Neural progenitor cell (in vitro differentiated cells): ENCODE results near the gene CASP12. TPM values are rescaled to one million over a fixed set of nuclear protein-coding genes. Genes with fewer than 3 reads are reported as not detected.

Experiments used
- DNase-seq: peaks from one replicate; pipeline ENCODE4 v3.0.0-alpha.2; 2016; ENCODE audit warnings: low spot score
- H2AFZ ChIP-seq: fragments of 200-600 bp; sonication (generic); replicated peaks from 2 replicates; pipeline ENCODE4 v1.6.1; 2016; ENCODE audit warnings: antibody characterized with exemption
- H3F3A ChIP-seq: fragments of 200-600 bp; sonication (generic); 2 replicates; pipeline ENCODE4 v1.6.1; 2016; ENCODE audit warnings: antibody characterized with exemption, low read depth
- H3K27ac ChIP-seq: fragments of 200-600 bp; sonication (generic); 2 replicates; pipeline ENCODE4 v1.5.1; 2016; ENCODE audit warnings: mild to moderate bottlenecking
- H3K27me3 ChIP-seq: fragments of 200-600 bp; sonication (generic); 2 replicates; pipeline ENCODE4 v1.6.1; 2016; ENCODE audit warnings: mild to moderate bottlenecking, moderate library complexity
- H3K36me3 ChIP-seq: fragments of 200-600 bp; sonication (generic); 2 replicates; pipeline ENCODE4 v1.5.1; 2016
- H3K4me1 ChIP-seq: fragments of 200-600 bp; sonication (generic); 2 replicates; pipeline ENCODE4 v1.6.1; 2016; ENCODE audit warnings: mixed run types
- H3K4me2 ChIP-seq: fragments of 200-600 bp; sonication (generic); 2 replicates; pipeline ENCODE4 v1.6.1; 2016
- H3K4me3 ChIP-seq: fragments of 200-600 bp; sonication (generic); 2 replicates; pipeline ENCODE4 v1.5.1; 2016
- H3K79me2 ChIP-seq: fragments of 200-600 bp; sonication (generic); 2 replicates; pipeline ENCODE4 v1.6.1; 2016; ENCODE audit warnings: low read depth
- H3K9ac ChIP-seq: fragments of 200-600 bp; sonication (generic); 2 replicates; pipeline ENCODE4 v1.6.1; 2016
- H3K9me3 ChIP-seq: fragments of 200-600 bp; sonication (generic); 2 replicates; pipeline ENCODE4 v1.5.1; 2016; ENCODE audit warnings: low read depth
- H4K20me1 ChIP-seq: fragments of 200-600 bp; sonication (generic); 2 replicates; pipeline ENCODE4 v1.6.1; 2016; ENCODE audit warnings: low read depth
- H3K27ac Mint-ChIP-seq: 3 replicates; pipeline ENCODE4 v1.8.0; 2021; ENCODE audit warnings: mixed read lengths
- H3K27me3 Mint-ChIP-seq: 2 replicates; pipeline ENCODE4 v1.8.0; 2022; ENCODE audit warnings: low read depth, mild to moderate bottlenecking, inconsistent platforms, moderate library complexity, mixed read lengths; ENCODE audit not compliant: insufficient read depth
- H3K36me3 Mint-ChIP-seq: 3 replicates; pipeline ENCODE4 v1.8.0; 2021; ENCODE audit warnings: mixed read lengths
- H3K4me1 Mint-ChIP-seq: 3 replicates; pipeline ENCODE4 v1.8.0; 2021; ENCODE audit warnings: mixed read lengths
- H3K4me3 Mint-ChIP-seq: 3 replicates; pipeline ENCODE4 v1.8.0; 2021; ENCODE audit warnings: mild to moderate bottlenecking, moderate library complexity, mixed read lengths
- H3K9me3 Mint-ChIP-seq: 3 replicates; pipeline ENCODE4 v1.8.0; 2020; ENCODE audit warnings: mixed read lengths
- CTCF ChIP-seq: fragments of 200-600 bp; sonication (generic); IDR thresholded peaks from 2 replicates; pipeline ENCODE4 v1.5.1; 2017; ENCODE audit warnings: antibody characterized with exemption, mild to moderate bottlenecking
- EZH2 ChIP-seq: fragments of 200-600 bp; sonication (generic); IDR thresholded peaks from 2 replicates; pipeline ENCODE4 v1.6.1; 2017; ENCODE audit warnings: antibody characterized with exemption, mild to moderate bottlenecking, moderate library complexity
- EZH2phosphoT487 ChIP-seq: fragments of 200-600 bp; sonication (generic); IDR thresholded peaks from 2 replicates; pipeline ENCODE4 v1.6.1; 2017; ENCODE audit warnings: antibody characterized with exemption
- total RNA-seq: library from RNA; depleted of rRNA; stranded (reverse); fragments of >200 nt; gene quantifications from 2 replicates; pipeline ENCODE4 v1.2.3, GENCODE V29; 2015; ENCODE audit warnings: low replicate concordance

Gene CASP12
- total RNA-seq, 1 donor from 2014 or later = not detected

DNA sequence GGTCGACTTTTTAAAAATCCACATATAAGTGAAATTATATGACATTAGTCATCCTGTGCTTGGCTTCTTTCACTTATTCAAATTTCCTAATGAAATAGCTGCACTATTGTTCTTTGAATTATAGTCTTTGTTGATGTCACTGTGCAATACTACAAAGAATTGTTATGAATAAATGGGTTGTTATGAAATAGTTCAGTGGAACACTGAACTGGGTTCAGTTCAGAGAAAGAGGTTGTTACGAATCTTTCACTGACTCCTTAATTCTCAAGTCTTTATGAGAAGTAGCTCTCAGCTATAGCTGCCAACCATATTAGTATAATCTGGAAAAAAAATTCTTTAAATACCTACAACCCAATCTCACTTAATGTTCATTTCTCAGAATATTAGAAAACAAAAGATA, 42.3 kb downstream of the CASP12 start:
- Histone ChIP-seq H3K9ac (no peak overlapping the region), H3K4me1 (no peaks in the 10 kb centered on the region), H3F3A (no peaks in the 10 kb centered on the region), H3K4me2 (no peak overlapping the region), H2AFZ (no peak overlapping the region), H3K9me3 (no peaks in the 10 kb centered on the region), H3K4me3 (no peak overlapping the region), H3K36me3 (no peaks in the 10 kb centered on the region), H3K27me3 (no peaks in the 10 kb centered on the region), H3K27ac (no peak overlapping the region), H3K79me2 (no peaks in the 10 kb centered on the region), H4K20me1 (no peaks in the 10 kb centered on the region)
- Mint-ChIP-seq H3K4me1 (peaks cover 9% of the 10 kb centered on the region), H3K36me3 (no peaks in the 10 kb centered on the region), H3K27me3 (no peaks in the 10 kb centered on the region), H3K27ac (no peak overlapping the region), H3K4me3 (no peak overlapping the region), H3K9me3 (no peaks in the 10 kb centered on the region)
- TF ChIP-seq CTCF = no peak
- no peak for TF ChIP-seq EZH2phosphoT487
- TF ChIP-seq EZH2 = no peak
- no peak for DNase-seq

DNA sequence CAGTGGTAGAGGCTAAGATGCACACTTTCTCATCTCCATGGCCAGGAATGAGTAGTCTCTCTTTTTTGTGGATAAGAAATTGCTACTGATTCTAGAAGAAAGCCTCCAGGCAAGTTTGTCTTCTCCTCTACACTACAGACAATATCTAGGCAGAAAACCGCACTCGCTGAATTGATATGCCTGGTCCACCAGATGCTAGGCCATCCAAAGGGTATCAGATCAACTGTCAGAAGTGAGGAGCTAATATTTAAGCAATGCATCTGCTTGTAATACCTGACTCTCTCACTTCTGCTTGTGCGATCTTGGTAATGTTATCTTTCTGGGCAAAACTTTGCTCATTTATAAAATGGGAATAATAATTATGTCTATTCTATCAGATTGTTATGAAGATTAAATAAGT, 45.0 kb downstream of the CASP12 start:
- no peaks in the 10 kb centered on the region for H4K20me1 ChIP-seq
- TF ChIP-seq EZH2 (no peak), EZH2phosphoT487 (no peak), CTCF (no peak)
- no peaks in the 10 kb centered on the region for H3K79me2 ChIP-seq
- H3K4me3 Mint-ChIP-seq = no peak overlapping the region
- H3K36me3 ChIP-seq = no peaks in the 10 kb centered on the region
- H3K4me3 ChIP-seq = no peak overlapping the region
- H3K27ac Mint-ChIP-seq = no peak overlapping the region
- H3K9me3 Mint-ChIP-seq = no peaks in the 10 kb centered on the region
- peaks cover 4% of the 10 kb centered on the region for H3K4me1 Mint-ChIP-seq
- no peaks in the 10 kb centered on the region for H3K4me1 ChIP-seq
- no peaks in the 10 kb centered on the region for H3K27me3 ChIP-seq
- H3K9me3 ChIP-seq = no peaks in the 10 kb centered on the region
- no peaks in the 10 kb centered on the region for H3K36me3 Mint-ChIP-seq
- no peak overlapping the region for H2AFZ ChIP-seq
- DNase-seq = no peak
- H3K27me3 Mint-ChIP-seq = no peaks in the 10 kb centered on the region
- no peaks in the 10 kb centered on the region for H3F3A ChIP-seq
- no peak overlapping the region for H3K9ac ChIP-seq
- H3K27ac ChIP-seq = no peak overlapping the region
- no peak overlapping the region for H3K4me2 ChIP-seq

DNA sequence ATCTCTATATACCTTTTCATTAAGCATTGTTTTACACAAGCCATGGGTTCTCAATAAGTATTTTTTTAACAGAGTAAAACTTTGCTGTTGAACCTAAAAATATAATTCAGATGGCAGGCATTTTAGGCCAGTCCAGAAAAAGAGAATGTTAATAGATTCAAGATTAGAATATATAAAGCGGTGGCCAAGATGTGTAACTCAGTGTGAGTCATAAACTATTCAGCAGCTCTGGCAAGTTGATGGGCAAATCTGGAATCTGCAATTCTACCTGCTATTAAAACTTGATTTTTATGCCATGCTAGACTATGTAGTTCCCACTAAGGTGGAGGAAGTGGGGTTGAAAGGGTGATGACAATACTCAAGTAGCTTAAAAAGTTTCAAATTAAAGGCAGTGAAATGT, 45.4 kb downstream of the CASP12 start:
- Histone ChIP-seq H3K9ac (no peak overlapping the region), H3K36me3 (no peaks in the 10 kb centered on the region), H3K27me3 (no peaks in the 10 kb centered on the region), H2AFZ (no peak overlapping the region), H3K4me2 (no peak overlapping the region), H3F3A (no peaks in the 10 kb centered on the region), H3K79me2 (no peaks in the 10 kb centered on the region), H4K20me1 (no peaks in the 10 kb centered on the region), H3K9me3 (no peaks in the 10 kb centered on the region), H3K4me1 (no peaks in the 10 kb centered on the region), H3K4me3 (no peak overlapping the region), H3K27ac (no peak overlapping the region)
- Mint-ChIP-seq H3K27me3 (no peaks in the 10 kb centered on the region), H3K9me3 (no peaks in the 10 kb centered on the region), H3K27ac (no peak overlapping the region), H3K4me1 (peaks cover 4% of the 10 kb centered on the region), H3K4me3 (no peak overlapping the region), H3K36me3 (no peaks in the 10 kb centered on the region)
- no peak for DNase-seq
- no peak for TF ChIP-seq CTCF
- TF ChIP-seq EZH2phosphoT487 = no peak
- TF ChIP-seq EZH2 = no peak

DNA sequence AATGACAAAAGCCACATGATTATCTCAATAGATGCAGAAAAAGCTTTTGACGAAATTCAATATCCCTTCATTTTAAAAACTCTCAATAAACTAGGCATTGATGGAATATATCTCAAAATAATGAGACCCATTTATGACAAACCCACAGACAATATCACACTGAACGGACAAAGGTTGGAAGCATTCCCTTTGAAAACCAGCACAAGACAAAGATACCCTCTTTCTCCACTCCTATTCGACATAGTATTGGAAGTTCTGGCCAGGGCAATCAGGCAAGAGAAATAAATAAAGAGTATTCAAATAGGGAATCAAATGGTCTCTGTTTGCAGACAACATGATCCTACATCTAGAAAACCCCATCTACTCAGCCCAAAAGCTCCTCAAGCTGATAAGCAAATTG, 52.0 kb downstream of the CASP12 start:
- no peaks in the 10 kb centered on the region for H3K9me3 Mint-ChIP-seq
- no peaks in the 10 kb centered on the region for H3K27me3 Mint-ChIP-seq
- no peak overlapping the region for H3K4me2 ChIP-seq
- H3K27ac ChIP-seq = no peak overlapping the region
- H3K4me1 ChIP-seq = no peaks in the 10 kb centered on the region
- no peak for DNase-seq
- H2AFZ ChIP-seq = no peak overlapping the region
- H3K27ac Mint-ChIP-seq = no peak overlapping the region
- H3K9ac ChIP-seq = no peak overlapping the region
- TF ChIP-seq EZH2phosphoT487 (no peak), CTCF (no peak), EZH2 (no peak)
- H3K79me2 ChIP-seq = no peaks in the 10 kb centered on the region
- H3K4me1 Mint-ChIP-seq = no peaks in the 10 kb centered on the region
- no peaks in the 10 kb centered on the region for H3F3A ChIP-seq
- no peaks in the 10 kb centered on the region for H4K20me1 ChIP-seq
- no peak overlapping the region for H3K4me3 Mint-ChIP-seq
- no peaks in the 10 kb centered on the region for H3K36me3 Mint-ChIP-seq
- H3K27me3 ChIP-seq = no peaks in the 10 kb centered on the region
- H3K36me3 ChIP-seq = no peaks in the 10 kb centered on the region
- H3K9me3 ChIP-seq = no peaks in the 10 kb centered on the region
- H3K4me3 ChIP-seq = no peak overlapping the region
